GM21447 (cell line): ENCODE results near the gene DCTN1.
A peak's percentile ranks its signal among the peaks of the same experiment; 100 is the strongest.
"Not testable (repeated sequence)": the region's sequence is repeated elsewhere in the genome, so short reads cannot be mapped to it uniquely, and the experiment has no call there.

Source experiments
- ATAC-seq: cut with Tn5 transposase; IDR thresholded peaks from one replicate; pipeline ENCODE4 v1.9.1; 2021; ENCODE audit not compliant: unreplicated experiment

Gene DCTN1

GRCh38 chr2:74379851-74380789 lies at the start of gene DCTN1:
Gene DCTN1 (minus strand): TSS chr2:74380311. CDS start chr2:74380037, 274 bp downstream.
- ATAC-seq = no peak

DNA sequence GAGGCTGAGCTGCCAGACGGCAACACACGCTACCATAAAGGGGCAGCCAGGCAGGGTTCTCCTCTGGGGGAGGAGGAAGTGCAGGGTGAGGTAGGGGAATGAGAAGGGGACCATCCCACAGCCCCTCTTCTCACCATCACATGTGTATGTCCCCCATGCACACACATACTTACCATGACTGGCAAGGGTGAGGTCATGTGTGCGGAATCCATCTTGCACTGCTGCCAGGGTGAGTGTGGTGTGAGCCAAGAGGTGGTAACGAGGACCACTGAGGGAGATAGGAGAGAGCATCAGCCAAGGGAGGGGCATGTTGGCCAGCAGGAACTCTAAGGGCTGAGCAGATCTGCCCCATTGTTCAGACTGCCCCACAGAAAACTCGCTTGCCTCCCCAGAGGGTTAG lies 48.6 kb upstream of the DCTN1 start:
- ATAC-seq = no peak

GRCh38 chr2:74427551-74427950 lies 47.4 kb upstream of the DCTN1 start:
- no peak for ATAC-seq

DNA sequence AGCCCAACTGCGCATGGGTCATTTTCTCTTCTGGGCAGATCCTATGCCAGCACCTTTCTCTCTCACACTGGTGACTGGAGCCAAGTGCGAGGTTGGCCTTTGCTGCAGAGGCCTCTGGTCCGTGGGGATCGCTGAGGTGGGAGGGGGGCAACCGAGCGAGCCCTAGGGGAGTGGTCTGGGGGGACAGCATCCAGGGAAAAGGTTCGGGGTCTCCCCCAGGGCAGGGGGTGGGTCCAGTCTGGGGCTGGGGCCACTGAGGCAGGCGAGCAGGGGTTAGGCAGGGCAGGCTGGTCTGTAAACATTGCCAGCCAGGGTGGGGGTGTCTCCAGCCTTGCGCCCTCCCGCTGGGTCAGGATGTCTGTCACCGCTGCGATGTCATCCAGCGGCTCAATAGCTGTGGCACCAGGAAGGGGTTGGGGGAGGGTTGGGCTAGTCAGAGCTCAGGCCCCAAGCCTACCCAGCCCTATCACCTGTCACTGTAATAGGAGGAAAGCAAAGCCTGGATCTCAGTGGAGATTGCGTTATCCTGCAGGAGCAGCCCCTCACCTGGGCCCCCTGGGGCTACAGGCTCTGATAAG lies 46.2 kb upstream of the DCTN1 start:
- no peak for ATAC-seq

DNA sequence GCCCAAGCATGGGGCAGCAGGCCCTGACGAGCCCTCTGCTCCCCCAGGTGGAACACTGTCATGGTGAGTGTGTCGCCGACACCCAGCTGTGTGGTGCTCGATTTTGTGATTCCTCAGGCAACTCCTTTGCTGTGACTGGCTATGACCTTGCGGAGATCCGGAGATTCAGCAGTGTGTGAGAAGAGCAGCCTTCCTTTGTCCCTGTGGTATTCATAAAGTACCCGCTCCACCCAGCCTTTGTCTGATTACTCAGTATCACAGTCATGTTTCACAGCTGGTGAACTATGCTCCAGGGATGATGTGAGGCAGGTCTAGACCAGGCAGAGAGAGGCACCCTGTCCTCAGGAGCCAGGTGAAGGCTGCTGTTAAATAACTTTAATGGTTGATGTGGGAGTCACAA lies 45.4 kb upstream of the DCTN1 start:
- ATAC-seq = no peak

- no peak for ATAC-seq
Measured at GRCh38 chr2:74424995-74425406, 44.9 kb upstream of the DCTN1 start.

GRCh38 chr2:74424139-74424992 lies 44.3 kb upstream of the DCTN1 start:
- ATAC-seq = no peak

DNA sequence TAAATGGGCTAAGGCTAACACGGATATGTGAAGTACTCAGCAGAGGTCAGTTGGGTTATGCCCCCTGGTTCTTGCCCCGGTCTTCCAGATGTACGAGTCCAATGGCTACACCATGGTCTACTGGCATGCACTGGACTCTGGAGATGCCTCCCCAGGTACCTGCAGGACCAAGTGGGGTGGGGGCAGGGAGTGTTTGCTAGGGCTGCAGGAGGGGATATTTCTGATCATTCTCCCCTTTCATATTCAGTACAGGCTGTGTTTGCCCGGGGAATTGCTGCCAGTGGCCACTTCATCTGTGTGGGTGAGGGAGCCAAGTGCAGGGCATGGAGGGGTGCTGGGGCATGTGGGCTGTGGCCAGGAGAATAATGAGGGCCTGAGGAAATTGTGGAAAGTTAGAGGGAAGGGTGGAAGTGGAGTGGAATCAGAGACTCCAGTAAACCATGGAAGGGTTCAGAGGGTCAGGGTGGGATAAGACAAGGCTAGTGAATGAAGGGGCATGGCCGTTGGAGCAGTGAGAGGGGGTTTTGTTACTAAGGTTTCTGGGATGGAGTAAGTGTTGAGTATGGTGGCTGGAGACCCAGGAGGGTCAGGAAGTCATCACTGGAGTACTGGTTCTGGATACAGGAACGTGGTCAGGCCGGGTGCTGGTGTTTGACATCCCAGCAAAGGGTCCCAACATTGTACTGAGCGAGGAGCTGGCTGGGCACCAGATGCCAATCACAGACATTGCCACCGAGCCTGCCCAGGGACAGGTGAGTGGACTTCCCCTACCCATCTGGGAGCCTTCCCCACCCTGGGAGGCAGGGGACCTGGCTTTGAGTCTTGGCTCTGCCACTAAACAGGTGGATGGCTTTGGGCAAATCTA lies 43.4 kb upstream of the DCTN1 start:
- no peak for ATAC-seq

GRCh38 chr2:74421221-74421870 lies 41.2 kb upstream of the DCTN1 start, which contains the start of the genes C2orf81 and WDR54:
Gene C2orf81 (minus strand): TSS chr2:74421619. CDS start chr2:74421560, 59 bp downstream.
Gene WDR54 (plus strand): TSS chr2:74421730. CDS start chr2:74422154, 424 bp downstream.
- peak; percentile 86 for ATAC-seq

- ATAC-seq = not testable (repeated sequence)
Measured at GRCh38 chr2:74420443-74421103, 40.5 kb upstream of the DCTN1 start.

DNA sequence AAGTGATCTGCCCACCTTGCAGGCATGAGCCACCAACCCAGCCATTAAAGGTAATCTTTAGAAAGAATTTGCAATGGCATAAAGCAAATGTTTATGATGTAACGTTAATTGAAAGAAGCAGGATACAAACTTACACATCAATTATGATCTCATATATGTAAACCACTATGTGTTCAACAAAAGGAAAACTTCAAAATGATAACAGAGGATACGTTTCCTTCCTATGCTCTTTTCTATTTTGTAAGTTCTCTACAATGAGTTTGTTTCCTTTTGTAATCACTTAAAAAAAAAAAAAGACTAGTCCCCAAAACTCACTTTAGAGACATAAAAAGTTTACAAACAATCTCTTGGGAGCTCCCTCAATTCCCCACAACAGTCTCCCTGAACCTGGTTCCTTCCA lies 39.9 kb upstream of the DCTN1 start:
- ATAC-seq = no peak

- ATAC-seq = no peak
Measured at GRCh38 chr2:74419345-74419744, 39.2 kb upstream of the DCTN1 start.

DNA sequence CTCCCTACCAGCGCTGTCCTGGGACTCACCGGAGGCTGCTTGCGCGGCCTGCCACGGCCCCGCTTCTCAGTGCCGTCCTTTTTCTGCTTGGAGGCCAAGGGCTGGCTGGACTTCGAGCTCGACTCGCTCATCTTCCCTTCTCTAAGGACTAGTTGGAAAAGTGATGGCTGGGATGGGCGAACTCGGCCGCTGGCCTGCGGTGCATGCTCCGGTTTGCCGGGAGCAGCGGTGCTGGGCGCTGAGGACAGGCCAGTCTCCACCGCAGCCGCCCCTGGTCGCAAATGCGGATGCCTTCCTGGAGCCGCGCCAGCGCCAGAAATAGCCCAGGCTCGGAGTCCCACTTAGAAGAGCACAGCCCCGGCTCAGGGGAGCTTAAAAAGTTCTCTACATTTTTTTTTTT lies 38.2 kb upstream of the DCTN1 start:
- ATAC-seq = no peak

DNA sequence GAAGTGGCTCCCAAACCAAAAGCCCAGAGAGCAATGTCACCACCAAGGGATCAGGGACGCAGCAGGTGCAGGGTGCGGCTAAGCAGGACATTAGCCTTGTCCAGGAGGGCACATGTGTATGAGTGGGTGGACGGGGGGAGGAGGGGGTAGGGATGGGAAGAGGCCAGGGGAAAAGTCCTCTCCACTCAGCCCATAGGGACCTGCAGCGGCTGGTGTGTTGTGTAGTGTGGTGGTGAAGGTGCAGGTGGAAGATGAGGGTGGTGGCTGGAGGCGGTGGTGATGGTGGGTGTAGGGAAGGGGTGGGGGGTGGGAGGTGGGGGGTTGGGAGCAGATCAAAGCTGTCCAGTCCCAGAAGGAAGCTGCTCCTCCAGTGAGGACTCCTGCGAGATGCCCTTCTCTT lies 37.7 kb upstream of the DCTN1 start:
- ATAC-seq = no peak

DNA sequence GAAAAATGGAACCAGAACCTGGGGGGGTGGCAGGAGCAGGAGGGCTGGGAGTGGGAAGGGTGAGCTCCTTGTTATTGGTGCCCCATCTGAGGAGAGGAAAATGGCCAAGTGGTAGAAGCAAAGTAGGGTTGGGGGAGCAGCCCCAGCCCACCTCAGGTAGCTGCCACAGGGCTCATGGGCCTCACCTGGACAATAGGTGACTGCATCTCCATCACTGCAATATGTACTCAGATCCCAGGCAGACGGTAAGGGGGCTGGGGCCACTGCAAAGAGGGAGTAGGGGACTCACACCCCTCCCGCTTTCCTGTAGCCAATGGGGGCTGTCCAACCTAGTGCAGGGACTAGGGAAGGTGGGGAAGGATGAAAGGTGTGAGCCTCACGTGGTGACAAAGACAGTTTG lies 37.1 kb upstream of the DCTN1 start:
- no peak for ATAC-seq

DNA sequence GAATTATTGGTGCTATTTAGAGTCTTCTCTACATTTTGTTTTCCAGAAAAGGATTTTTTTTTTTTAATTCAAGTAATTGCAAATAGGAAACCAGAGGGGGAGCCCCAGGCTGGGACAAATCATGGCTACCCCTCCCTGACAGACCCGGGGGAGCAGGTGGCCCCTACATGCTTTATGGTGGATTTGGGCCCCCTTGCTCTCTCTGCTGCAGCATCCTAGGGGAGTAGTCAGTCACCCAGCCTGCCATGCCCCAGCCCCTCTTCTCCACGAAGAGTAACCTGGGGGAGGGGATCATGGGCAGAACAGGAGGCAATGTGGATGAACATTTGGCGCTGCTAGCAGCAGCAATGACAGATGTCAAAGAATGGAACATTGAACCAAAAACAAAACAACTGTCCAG lies 36.7 kb upstream of the DCTN1 start:
- ATAC-seq = no peak

GRCh38 chr2:74415762-74416395 lies 35.8 kb upstream of the DCTN1 start:
- ATAC-seq = no peak

- ATAC-seq = peak; percentile 47
Measured at GRCh38 chr2:74414881-74415761, 35.0 kb upstream of the DCTN1 start.
